Vagina (tissue), 2 donors: Measurements from ENCODE around the gene C2CD2. TPM values are rescaled to one million over a fixed set of nuclear protein-coding genes. Genes with fewer than 3 reads are reported as not detected.

Experiments
- DNase-seq, 2 donors: peaks; one replicate each; pipeline ENCODE4 v3.0.0-alpha.2; 2017; ENCODE audit errors: extremely low spot score in 2 of 2
- H3K27ac ChIP-seq: fragments of 200-600 bp; sonication (generic); one replicate; pipeline ENCODE4 v1.5.1; 2019
- H3K27me3 ChIP-seq: fragments of 200-600 bp; sonication (generic); one replicate; pipeline ENCODE4 v1.5.1; 2019
- H3K36me3 ChIP-seq, 2 donors: fragments of 200-600 bp; sonication (generic); one replicate each; pipeline ENCODE4 v1.5.1; 2017 to 2019
- H3K4me1 ChIP-seq: fragments of 200-600 bp; sonication (generic); one replicate; pipeline ENCODE4 v1.5.1; 2019
- H3K4me3 ChIP-seq, 2 donors: fragments of 200-600 bp; sonication (generic); 1 replicate in 1 of 2; 2 replicates in 1 of 2; pipeline ENCODE4 v1.5.1; 2016 to 2019
- H3K9me3 ChIP-seq: fragments of 200-600 bp; sonication (generic); one replicate; pipeline ENCODE4 v1.5.1; 2019
- POLR2A ChIP-seq, 2 donors: fragments of 450-650 bp; IDR thresholded peaks; one replicate each; pipeline ENCODE4 v1.6.1; 2017; ENCODE audit warnings: antibody characterized with exemption in 2 of 2, mild to moderate bottlenecking in 2 of 2, moderate library complexity in 2 of 2
- POLR2AphosphoS5 ChIP-seq, 2 donors: sonication (generic); formaldehyde crosslinking; IDR thresholded peaks; one replicate each; pipeline ENCODE4 v1.9.0; 2017; ENCODE audit warnings: antibody characterized with exemption in 2 of 2, mild to moderate bottlenecking in 2 of 2, low read depth in 1 of 2; ENCODE audit not compliant: insufficient read depth in 1 of 2
- intact Hi-C: fragments of 100-400 bp; cut with DNase I; formaldehyde crosslinking; loops from one replicate; pipeline ENCODE4 v1.15.1; 2023
- total RNA-seq: library from RNA; depleted of rRNA; stranded (reverse); fragments of >200 nt; gene quantifications from one replicate; pipeline ENCODE4 v1.2.3, GENCODE V29; 2016
- TF ChIP-seq, protein P1 (sequence below), 3 experiments: fragments of 450-650 bp in 2 of 3; fragments of 200-600 bp in 1 of 3; sonication (generic) in 1 of 3; IDR thresholded peaks; one replicate each; pipeline ENCODE4 v1.5.1; 2017 to 2019; ENCODE audit warnings: antibody characterized with exemption in 3 of 3, mild to moderate bottlenecking in 2 of 3, moderate library complexity in 2 of 3

Gene C2CD2
- total RNA-seq, 1 donor from 2014 or later, result 36.1 TPM

DNA sequence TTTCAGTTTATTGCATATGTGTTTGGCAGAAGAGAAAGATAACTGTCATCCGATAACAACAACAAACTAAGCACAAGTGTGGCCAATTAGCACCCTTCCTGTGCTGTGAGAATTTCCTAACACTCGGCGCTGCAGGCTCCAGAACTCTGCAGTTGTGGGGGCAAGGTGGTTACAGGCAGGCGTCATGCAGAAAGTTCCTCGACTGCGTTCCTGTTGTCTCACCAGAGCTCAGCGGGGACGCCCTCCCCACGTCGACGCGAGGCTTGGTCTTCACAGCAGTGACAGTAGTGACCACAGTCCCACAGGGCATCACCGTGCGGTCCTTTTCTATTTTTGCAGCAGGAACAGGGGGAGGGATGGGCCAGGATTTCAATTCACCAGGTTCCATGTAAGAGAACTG lies 47.0 kb downstream of the C2CD2 start:
- intact Hi-C loops, result no loop called here
- H3K27me3 ChIP-seq, result no peaks in the 10 kb centered on the region
- no peaks in the 10 kb centered on the region for H3K9me3 ChIP-seq
- no peak overlapping the region for H3K4me3 ChIP-seq
- peaks cover 0 to 56% of the 10 kb centered on the region in 2 donors for H3K36me3 ChIP-seq
- TF ChIP-seq, protein P1, sequence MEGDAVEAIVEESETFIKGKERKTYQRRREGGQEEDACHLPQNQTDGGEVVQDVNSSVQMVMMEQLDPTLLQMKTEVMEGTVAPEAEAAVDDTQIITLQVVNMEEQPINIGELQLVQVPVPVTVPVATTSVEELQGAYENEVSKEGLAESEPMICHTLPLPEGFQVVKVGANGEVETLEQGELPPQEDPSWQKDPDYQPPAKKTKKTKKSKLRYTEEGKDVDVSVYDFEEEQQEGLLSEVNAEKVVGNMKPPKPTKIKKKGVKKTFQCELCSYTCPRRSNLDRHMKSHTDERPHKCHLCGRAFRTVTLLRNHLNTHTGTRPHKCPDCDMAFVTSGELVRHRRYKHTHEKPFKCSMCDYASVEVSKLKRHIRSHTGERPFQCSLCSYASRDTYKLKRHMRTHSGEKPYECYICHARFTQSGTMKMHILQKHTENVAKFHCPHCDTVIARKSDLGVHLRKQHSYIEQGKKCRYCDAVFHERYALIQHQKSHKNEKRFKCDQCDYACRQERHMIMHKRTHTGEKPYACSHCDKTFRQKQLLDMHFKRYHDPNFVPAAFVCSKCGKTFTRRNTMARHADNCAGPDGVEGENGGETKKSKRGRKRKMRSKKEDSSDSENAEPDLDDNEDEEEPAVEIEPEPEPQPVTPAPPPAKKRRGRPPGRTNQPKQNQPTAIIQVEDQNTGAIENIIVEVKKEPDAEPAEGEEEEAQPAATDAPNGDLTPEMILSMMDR (IDR thresholded peaks at IDR 0.05), result no peak
- TF ChIP-seq POLR2A (IDR thresholded peaks at IDR 0.05), result no peak
- TF ChIP-seq POLR2AphosphoS5 (IDR thresholded peaks at IDR 0.05; ENCODE audit: insufficient read depth in 1 of 2, low read depth in 1 of 2), result no peak
- DNase-seq, result no peak
- H3K27ac ChIP-seq, result no peak overlapping the region
- H3K4me1 ChIP-seq, result no peaks in the 10 kb centered on the region

DNA sequence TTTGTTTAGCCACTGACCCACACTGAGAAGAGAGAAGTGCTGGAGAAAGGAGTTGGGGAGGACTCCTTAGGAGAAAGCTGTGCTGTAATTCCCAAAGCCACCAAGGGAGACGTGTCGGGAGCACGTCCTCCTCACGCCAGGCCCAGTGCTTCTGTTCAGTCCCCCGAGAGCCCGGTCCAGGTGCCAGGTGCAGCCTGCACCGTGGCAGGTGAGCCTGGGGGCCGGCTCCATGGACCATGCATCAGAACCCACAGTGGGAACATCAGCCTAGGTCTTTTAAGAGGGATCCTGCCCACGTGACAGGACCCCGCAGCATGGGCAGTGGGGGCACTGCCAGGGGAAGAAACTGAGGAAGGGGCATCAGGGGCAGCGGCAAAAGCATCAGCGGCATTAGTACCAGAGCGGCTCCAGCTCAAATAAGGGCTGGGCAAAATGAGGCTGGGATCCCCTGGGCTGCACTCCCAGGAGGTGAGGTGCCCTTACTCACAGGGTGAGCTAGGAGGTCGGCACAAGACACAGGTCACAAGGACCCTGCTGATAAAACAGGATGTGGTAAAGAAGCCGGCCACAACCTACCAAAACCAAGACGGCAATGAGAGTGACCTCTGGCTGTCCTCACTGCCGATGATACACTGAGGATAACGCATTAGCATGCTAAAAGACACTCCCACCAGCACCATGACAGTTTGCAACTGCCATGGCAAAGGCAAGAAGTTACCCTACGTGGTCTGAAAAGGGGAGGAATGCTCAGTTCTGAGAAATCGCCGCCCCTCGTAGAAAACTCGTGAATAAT lies 50.1 kb downstream of the C2CD2 start:
- no peak for DNase-seq
- Histone ChIP-seq H3K36me3 (peaks cover 0 to 49% of the 10 kb centered on the region in 2 donors), H3K9me3 (no peaks in the 10 kb centered on the region), H3K27me3 (no peaks in the 10 kb centered on the region), H3K27ac (no peak overlapping the region), H3K4me1 (no peaks in the 10 kb centered on the region), H3K4me3 (no peak overlapping the region)
- intact Hi-C loops, result no loop called here
- TF ChIP-seq, protein P1 (IDR thresholded peaks at IDR 0.05), result no peak

DNA sequence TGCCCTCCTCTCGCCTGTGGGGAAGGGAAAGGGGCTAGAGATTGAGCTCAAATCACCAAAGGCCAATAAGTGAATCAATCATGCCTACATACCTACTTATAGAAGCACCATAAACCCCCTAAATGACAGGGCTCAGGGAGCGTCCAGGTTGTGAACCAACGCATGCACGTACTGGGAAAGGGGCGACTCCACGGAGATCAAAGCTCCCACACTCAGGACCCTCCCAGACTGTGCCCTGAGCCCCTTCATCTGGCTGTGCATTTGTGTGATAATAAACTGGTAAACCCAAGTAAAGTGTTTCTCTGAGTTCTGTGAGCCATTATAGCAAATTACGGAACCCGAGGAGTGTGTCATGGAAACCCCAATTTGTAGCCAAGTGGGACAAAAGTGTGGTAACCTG lies 50.9 kb downstream of the C2CD2 start:
- Histone ChIP-seq H3K9me3 (no peaks in the 10 kb centered on the region), H3K27ac (no peak overlapping the region), H3K27me3 (no peaks in the 10 kb centered on the region), H3K36me3 (peaks cover 0 to 52% of the 10 kb centered on the region in 2 donors), H3K4me3 (no peak overlapping the region), H3K4me1 (no peaks in the 10 kb centered on the region)
- TF ChIP-seq, protein P1 (IDR thresholded peaks at IDR 0.05), result no peak
- TF ChIP-seq POLR2AphosphoS5 (IDR thresholded peaks at IDR 0.05; ENCODE audit: insufficient read depth in 1 of 2, low read depth in 1 of 2) (no peak), POLR2A (IDR thresholded peaks at IDR 0.05) (no peak)
- intact Hi-C loops, result no loop called here
- no peak for DNase-seq

DNA sequence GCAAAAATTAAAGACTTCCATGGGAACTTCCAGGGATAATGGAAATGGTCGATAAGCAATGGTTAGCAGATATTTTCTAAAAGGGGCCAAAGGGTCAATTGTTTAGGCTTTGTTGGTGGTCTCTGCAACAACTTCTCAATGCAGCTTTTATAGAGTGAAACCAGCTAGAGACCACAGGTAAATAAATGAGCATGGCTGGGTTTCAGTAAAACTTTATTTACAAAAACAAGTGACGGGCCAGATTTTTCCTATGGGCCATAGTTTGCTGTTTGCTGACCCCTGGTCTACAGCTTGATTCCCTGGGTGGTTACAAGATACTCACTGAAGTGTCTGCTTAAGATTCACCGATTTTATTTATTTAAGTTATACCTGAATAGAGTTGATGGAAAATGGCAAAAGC lies 52.0 kb downstream of the C2CD2 start:
- DNase-seq, result no peak
- no peak overlapping the region for H3K4me3 ChIP-seq
- H3K4me1 ChIP-seq, result no peaks in the 10 kb centered on the region
- no peak overlapping the region for H3K27ac ChIP-seq
- H3K27me3 ChIP-seq, result no peaks in the 10 kb centered on the region
- H3K9me3 ChIP-seq, result no peaks in the 10 kb centered on the region
- TF ChIP-seq POLR2AphosphoS5 (IDR thresholded peaks at IDR 0.05; ENCODE audit: insufficient read depth in 1 of 2, low read depth in 1 of 2), result no peak
- TF ChIP-seq, protein P1 (IDR thresholded peaks at IDR 0.05), result no peak
- no peak for TF ChIP-seq POLR2A (IDR thresholded peaks at IDR 0.05)
- intact Hi-C loops, result no loop called here
- H3K36me3 ChIP-seq, result peaks cover 0 to 44% of the 10 kb centered on the region in 2 donors

DNA sequence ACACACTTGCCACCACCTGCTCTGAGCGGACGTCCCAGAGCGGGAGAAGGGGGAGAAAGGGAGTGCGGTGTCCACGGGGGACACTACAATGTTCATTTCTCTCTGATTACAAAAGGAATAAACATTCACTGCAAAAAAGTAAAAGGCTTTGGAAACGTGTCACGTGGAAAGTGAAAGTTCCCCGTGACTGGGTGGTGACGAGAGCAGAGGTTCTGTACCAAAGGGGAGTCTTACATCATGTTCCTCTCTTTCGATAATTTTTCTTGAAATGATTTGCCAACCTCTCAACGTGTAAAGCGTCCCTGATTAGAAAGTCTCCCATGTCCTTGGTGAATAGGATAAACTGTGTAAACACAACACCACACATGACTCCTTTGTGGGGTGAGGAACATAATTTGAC lies 52.7 kb downstream of the C2CD2 start:
- intact Hi-C loops, result no loop called here
- no peak for TF ChIP-seq POLR2AphosphoS5 (IDR thresholded peaks at IDR 0.05; ENCODE audit: insufficient read depth in 1 of 2, low read depth in 1 of 2)
- TF ChIP-seq POLR2A (IDR thresholded peaks at IDR 0.05), result no peak
- TF ChIP-seq, protein P1 (IDR thresholded peaks at IDR 0.05), result no peak
- Histone ChIP-seq H3K4me3 (no peak overlapping the region), H3K27me3 (no peaks in the 10 kb centered on the region), H3K4me1 (no peaks in the 10 kb centered on the region), H3K27ac (no peak overlapping the region), H3K9me3 (no peaks in the 10 kb centered on the region), H3K36me3 (peaks cover 0 to 40% of the 10 kb centered on the region in 2 donors)
- DNase-seq, result no peak
